ENCODE measurements around the gene NCKAP5. TPM values are rescaled to one million over a fixed set of nuclear protein-coding genes. Genes with fewer than 3 reads are reported as not detected.
"Not testable (repeated sequence)": the region's sequence is repeated elsewhere in the genome, so short reads cannot be mapped to it uniquely, and the experiment has no call there.

NCKAP5 gene
- total and polyA plus RNA-seq, 8 donors, result 4.0 to 22.1 (median 14.4) TPM

DNA sequence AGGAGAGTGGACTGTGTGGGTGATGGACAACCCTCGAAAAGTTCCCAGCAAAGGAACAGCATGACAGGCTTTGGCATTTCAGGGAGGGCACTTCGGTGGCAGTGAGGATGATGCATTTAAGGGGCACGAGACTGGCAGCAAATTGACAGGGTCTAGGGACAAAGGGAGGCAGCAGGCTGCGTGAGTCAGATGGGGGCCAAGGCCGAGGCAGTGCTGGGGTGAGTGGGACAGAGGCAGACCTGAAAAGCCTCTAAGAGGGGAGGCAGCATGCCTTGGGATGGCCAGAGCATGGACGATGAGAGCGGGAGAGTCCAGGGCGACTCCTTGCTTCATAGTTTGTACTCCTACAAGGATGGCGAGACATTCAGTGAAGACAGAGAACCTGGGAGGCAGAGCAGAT lies 848.8 kb downstream of the NCKAP5 start:
- TF ChIP-seq, protein P1, sequence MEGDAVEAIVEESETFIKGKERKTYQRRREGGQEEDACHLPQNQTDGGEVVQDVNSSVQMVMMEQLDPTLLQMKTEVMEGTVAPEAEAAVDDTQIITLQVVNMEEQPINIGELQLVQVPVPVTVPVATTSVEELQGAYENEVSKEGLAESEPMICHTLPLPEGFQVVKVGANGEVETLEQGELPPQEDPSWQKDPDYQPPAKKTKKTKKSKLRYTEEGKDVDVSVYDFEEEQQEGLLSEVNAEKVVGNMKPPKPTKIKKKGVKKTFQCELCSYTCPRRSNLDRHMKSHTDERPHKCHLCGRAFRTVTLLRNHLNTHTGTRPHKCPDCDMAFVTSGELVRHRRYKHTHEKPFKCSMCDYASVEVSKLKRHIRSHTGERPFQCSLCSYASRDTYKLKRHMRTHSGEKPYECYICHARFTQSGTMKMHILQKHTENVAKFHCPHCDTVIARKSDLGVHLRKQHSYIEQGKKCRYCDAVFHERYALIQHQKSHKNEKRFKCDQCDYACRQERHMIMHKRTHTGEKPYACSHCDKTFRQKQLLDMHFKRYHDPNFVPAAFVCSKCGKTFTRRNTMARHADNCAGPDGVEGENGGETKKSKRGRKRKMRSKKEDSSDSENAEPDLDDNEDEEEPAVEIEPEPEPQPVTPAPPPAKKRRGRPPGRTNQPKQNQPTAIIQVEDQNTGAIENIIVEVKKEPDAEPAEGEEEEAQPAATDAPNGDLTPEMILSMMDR (IDR thresholded peaks at IDR 0.05), result no peak
- Histone ChIP-seq H3K4me3 (no peak overlapping the region), H3K9me3 (no peaks in the 10 kb centered on the region), H3K27me3 (no peaks in the 10 kb centered on the region), H3K27ac (no peak overlapping the region), H3K4me1 (no peaks in the 10 kb centered on the region), H3K36me3 (no peaks in the 10 kb centered on the region)
- intact Hi-C loops (cut with DNase I), result no loop called here
- ATAC-seq (no peak), DNase-seq (no peak)

DNA sequence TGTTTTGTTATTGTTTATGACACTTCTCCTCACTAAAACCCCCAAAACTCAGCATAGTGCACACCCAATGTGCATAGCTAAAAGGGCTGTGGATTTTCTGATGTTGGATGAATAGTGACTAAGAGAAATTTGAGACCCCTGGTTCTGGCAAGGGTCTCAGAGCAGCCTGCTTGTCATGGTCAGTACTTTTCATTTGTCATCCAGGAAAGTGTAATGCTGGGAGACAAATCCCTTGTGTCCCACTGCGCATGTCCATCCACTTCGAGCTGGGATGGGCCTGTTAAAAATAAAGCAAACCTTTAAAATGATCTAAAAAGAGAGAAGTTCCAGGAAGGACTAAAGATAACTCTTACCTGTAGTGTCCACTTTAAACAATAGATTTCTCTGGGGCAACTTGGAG lies 851.3 kb downstream of the NCKAP5 start:
- H3K27ac ChIP-seq, result no peak overlapping the region
- no peaks in the 10 kb centered on the region for H3K36me3 ChIP-seq
- ATAC-seq (no peak), DNase-seq (no peak)
- no peaks in the 10 kb centered on the region for H3K9me3 ChIP-seq
- no peaks in the 10 kb centered on the region for H3K4me1 ChIP-seq
- H3K4me3 ChIP-seq, result no peak overlapping the region
- intact Hi-C loops (cut with DNase I), result no loop called here
- no peaks in the 10 kb centered on the region for H3K27me3 ChIP-seq
- TF ChIP-seq, protein P1 (IDR thresholded peaks at IDR 0.05), result no peak

DNA sequence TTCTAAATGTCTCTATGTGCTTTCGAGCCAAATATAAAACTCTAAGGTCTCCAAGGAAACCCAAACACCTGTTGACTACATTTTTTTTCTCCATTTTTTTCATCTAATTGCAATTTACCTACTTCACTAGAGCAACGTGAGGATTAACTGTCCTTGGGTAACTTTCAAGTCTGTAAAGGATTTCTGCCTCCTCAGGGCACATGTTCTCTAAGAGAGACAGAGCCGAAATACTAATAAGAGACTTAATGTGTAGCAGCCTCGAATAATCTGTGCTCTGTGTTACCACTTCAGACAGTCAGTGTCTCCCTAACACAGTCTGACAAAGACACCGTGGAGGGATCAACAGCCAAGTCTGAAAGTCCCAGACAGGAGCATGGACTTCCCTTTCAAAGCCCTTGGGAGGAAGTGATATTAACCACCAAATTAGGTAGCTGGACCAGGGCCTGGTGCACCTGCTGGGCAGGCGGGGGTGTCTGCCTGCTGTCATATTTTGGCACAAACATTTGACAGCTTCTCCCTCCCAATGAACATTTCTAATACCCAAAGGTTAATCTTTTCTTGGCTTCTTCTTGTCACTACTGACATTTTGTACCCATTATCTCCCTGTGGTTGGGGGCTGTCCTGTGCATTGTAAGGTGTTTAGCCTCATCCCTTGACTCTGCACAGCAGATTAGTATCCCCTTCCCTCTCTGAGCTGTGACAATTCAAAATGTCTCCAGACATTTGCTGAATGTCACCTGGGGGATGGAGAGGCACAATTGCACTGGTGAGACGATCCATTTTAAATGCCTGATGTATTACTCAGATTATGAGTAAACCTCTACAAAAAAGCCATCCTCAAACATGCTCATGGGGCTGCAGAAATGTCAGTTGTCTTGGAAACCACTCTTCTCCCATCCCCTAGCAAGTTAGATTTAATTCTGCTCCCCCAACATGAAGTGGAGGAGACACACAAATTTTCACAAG lies 852.6 kb downstream of the NCKAP5 start:
- Histone ChIP-seq H3K36me3 (no peaks in the 10 kb centered on the region), H3K9me3 (no peaks in the 10 kb centered on the region), H3K4me3 (no peak overlapping the region), H3K27ac (no peak overlapping the region), H3K27me3 (no peaks in the 10 kb centered on the region), H3K4me1 (no peaks in the 10 kb centered on the region)
- TF ChIP-seq, protein P1 (IDR thresholded peaks at IDR 0.05), result no peak
- intact Hi-C loops (cut with DNase I), result no loop called here
- DNase-seq (no peak), ATAC-seq (no peak)

DNA sequence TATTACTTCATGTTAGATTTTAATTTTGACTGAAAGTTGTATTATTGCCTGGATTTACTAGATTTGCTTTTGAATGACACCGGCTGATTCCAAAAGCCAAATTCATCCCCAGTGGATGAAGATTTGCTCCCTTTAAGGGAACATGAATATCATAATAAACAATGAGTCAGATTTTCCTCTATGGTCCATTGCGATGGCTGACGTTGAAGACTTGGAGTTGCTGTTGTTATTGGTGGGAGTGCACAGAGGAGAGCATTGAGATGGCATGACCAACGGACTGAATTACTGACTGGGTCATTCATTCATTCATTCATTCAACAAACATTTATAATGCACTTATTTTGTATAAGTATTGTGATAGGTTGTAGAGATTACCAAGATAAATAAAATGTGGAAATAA lies 864.9 kb downstream of the NCKAP5 start:
- Histone ChIP-seq H3K27me3 (no peaks in the 10 kb centered on the region), H3K9me3 (no peaks in the 10 kb centered on the region), H3K27ac (no peak overlapping the region), H3K4me3 (no peak overlapping the region), H3K36me3 (no peaks in the 10 kb centered on the region), H3K4me1 (no peaks in the 10 kb centered on the region)
- DNase-seq (no peak), ATAC-seq (no peak)
- TF ChIP-seq, protein P1 (IDR thresholded peaks at IDR 0.05), result no peak
- intact Hi-C loops (cut with DNase I), result no loop called here

DNA sequence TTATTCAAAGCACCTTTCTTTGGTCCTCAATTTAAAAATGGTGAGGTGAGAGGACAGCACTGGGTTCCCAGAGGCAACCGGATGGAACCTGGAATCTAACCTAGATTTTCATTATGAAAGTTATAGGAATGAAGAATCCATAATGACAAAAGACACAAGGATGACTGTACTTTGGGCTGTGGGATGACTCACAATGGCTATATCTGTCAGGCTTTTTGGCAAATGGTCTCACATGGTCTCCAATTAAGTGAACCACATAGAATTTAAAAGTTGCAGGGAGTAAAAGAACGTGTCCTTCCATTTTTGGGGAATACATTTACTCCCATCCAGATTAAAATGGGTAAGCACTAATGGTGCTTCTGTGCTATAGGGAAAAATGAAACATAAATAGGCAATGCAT lies 866.5 kb downstream of the NCKAP5 start:
- intact Hi-C loops (cut with DNase I), result no loop called here
- Histone ChIP-seq H3K4me1 (no peaks in the 10 kb centered on the region), H3K27me3 (no peaks in the 10 kb centered on the region), H3K36me3 (no peaks in the 10 kb centered on the region), H3K27ac (no peak overlapping the region), H3K4me3 (no peak overlapping the region), H3K9me3 (no peaks in the 10 kb centered on the region)
- DNase-seq, result no peak
- ATAC-seq, result no peak
- TF ChIP-seq, protein P1 (IDR thresholded peaks at IDR 0.05), result no peak

DNA sequence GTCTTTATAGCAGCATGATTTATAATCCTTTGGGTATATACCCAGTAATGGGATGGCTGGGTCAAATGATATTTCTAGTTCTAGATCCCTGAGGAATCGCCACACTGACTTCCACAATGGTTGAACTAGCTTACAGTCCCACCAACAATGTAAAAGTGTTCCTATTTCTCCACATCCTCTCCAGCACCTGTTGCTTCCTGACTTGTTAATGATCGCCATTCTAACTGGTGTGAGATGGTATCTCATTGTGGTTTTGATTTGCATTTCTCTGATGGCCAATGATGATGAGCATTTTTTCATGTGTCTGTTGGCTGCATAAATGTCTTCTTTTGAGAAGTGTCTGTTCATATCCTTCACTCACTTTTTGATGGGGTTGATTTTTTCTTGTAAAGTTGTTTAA lies 868.5 kb downstream of the NCKAP5 start:
- ATAC-seq; H3K27me3 ChIP-seq; H3K36me3 ChIP-seq; H3K4me3 ChIP-seq; H3K27ac ChIP-seq; H3K4me1 ChIP-seq; H3K9me3 ChIP-seq; DNase-seq; intact Hi-C loops (cut with DNase I): not testable (repeated sequence)

DNA sequence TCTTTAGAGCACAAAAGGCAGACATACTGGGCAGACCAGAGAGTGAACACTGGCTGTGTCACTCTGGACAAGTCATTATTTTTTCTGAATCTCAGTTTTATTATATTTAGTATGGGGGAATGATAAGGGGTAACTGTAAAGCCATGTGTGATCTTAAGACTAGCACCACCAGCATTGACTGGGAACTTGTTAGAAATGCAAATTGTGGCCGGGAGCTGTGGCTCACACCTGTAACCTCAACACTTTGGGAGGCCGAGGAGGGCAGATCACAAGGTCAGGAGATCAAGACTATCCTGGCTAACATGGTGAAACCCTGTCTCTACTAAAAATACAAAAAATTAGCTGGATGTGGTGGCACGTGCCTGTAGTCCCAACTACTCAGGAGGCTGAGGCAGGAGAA lies 869.9 kb downstream of the NCKAP5 start:
- H3K27me3 ChIP-seq; H3K4me3 ChIP-seq; H3K27ac ChIP-seq; ATAC-seq; intact Hi-C loops (cut with DNase I); H3K4me1 ChIP-seq; H3K36me3 ChIP-seq; H3K9me3 ChIP-seq; DNase-seq: not testable (repeated sequence)
